Loucy (cell line): ENCODE measurements around the gene SLC17A5.
A peak's percentile ranks its signal among the peaks of the same experiment; 100 is the strongest.
"Not testable (repeated sequence)": the region's sequence is repeated elsewhere in the genome, so short reads cannot be mapped to it uniquely, and the experiment has no call there.

Experiments used
- H2AFZ ChIP-seq: fragments of 200-600 bp; sonication (generic); 2 replicates; pipeline ENCODE4 v1.6.0; 2016; ENCODE audit warnings: antibody characterized with exemption, mild to moderate bottlenecking, low read length, moderate library complexity
- H3F3A ChIP-seq: fragments of 200-600 bp; 2 replicates; pipeline ENCODE4 v1.6.0; 2016; ENCODE audit warnings: antibody characterized with exemption, low read depth, mild to moderate bottlenecking
- H3K27me3 ChIP-seq: fragments of 200-600 bp; sonication (generic); 2 replicates; pipeline ENCODE4 v1.6.1; 2014; ENCODE audit warnings: low read length, mild to moderate bottlenecking; ENCODE audit not compliant: insufficient read depth, poor library complexity, severe bottlenecking
- H3K36me3 ChIP-seq: fragments of 200-600 bp; sonication (generic); 2 replicates; pipeline ENCODE4 v1.6.1; 2016; ENCODE audit warnings: low read length; ENCODE audit not compliant: insufficient read depth
- H3K4me1 ChIP-seq: fragments of 200-600 bp; sonication (generic); 2 replicates; pipeline ENCODE4 v1.5.1; 2014; ENCODE audit warnings: low read length, mild to moderate bottlenecking; ENCODE audit not compliant: insufficient read depth, poor library complexity, severe bottlenecking
- H3K4me2 ChIP-seq: fragments of 200-600 bp; sonication (generic); 2 replicates; pipeline ENCODE4 v1.6.0; 2014; ENCODE audit warnings: antibody characterized with exemption, low read length, low read depth, mild to moderate bottlenecking; ENCODE audit not compliant: poor library complexity, severe bottlenecking
- H3K4me3 ChIP-seq: fragments of 200-600 bp; sonication (generic); 2 replicates; pipeline ENCODE4 v1.5.1; 2014; ENCODE audit warnings: low read length, mild to moderate bottlenecking, mixed read lengths; ENCODE audit not compliant: poor library complexity, severe bottlenecking
- H3K79me2 ChIP-seq: fragments of 200-600 bp; sonication (generic); 2 replicates; pipeline ENCODE4 v1.6.1; 2014; ENCODE audit warnings: low read length; ENCODE audit not compliant: insufficient read depth
- H3K9ac ChIP-seq: fragments of 200-600 bp; sonication (generic); 2 replicates; pipeline ENCODE4 v1.6.0; 2014; ENCODE audit warnings: mild to moderate bottlenecking, low read depth, low read length, moderate library complexity; ENCODE audit not compliant: poor library complexity, severe bottlenecking
- H3K9me2 ChIP-seq: fragments of 200-600 bp; sonication (generic); replicated peaks from 2 replicates; pipeline ENCODE4 v1.6.1; 2016; ENCODE audit warnings: low read depth, low read length, mixed read lengths
- H3K9me3 ChIP-seq: fragments of 200-600 bp; sonication (generic); 2 replicates; pipeline ENCODE4 v1.6.1; 2014; ENCODE audit warnings: mild to moderate bottlenecking, antibody characterized with exemption, low read length, low read depth; ENCODE audit not compliant: insufficient read depth
- H4K20me1 ChIP-seq: fragments of 200-600 bp; sonication (generic); 2 replicates; pipeline ENCODE4 v1.6.0; 2014; ENCODE audit warnings: antibody characterized with exemption, low read length, mild to moderate bottlenecking; ENCODE audit not compliant: insufficient read depth, poor library complexity, severe bottlenecking
- CTCF ChIP-seq: fragments of 200-600 bp; sonication (generic); conservative IDR thresholded peaks from 2 replicates; pipeline ENCODE4 v1.5.1; 2014; ENCODE audit warnings: mild to moderate bottlenecking, antibody characterized with exemption, low read length
- EZH2phosphoT487 ChIP-seq: fragments of 200-600 bp; IDR thresholded peaks from 2 replicates; pipeline ENCODE4 v1.6.1; 2018; ENCODE audit warnings: antibody characterized with exemption, mild to moderate bottlenecking, moderate library complexity, borderline replicate concordance

SLC17A5 gene

GRCh38 chr6:73551115-73551514 lies 102.7 kb downstream of the SLC17A5 start:
- H3K4me2 ChIP-seq, H2AFZ ChIP-seq, H4K20me1 ChIP-seq, H3K4me3 ChIP-seq, H3K4me1 ChIP-seq, H3K79me2 ChIP-seq, H3K9ac ChIP-seq, H3K9me3 ChIP-seq, H3K27me3 ChIP-seq, H3K36me3 ChIP-seq, H3F3A ChIP-seq, H3K9me2 ChIP-seq: not testable (repeated sequence)

GRCh38 chr6:73548458-73549446 lies 105.0 kb downstream of the SLC17A5 start:
- TF ChIP-seq EZH2phosphoT487 (no peak), CTCF (0 out of 2 replicates have a peak, but pooled peaks have one; percentile 25)
- Histone ChIP-seq H3K36me3 (no peaks in the 10 kb centered on the region), H3K4me2 (no peak overlapping the region), H3K9me2 (no peaks in the 10 kb centered on the region), H3F3A (no peaks in the 10 kb centered on the region), H3K9me3 (no peaks in the 10 kb centered on the region), H3K27me3 (no peaks in the 10 kb centered on the region), H3K79me2 (no peaks in the 10 kb centered on the region), H3K4me1 (no peaks in the 10 kb centered on the region), H3K4me3 (no peak overlapping the region), H3K9ac (no peak overlapping the region), H2AFZ (no peak overlapping the region), H4K20me1 (no peaks in the 10 kb centered on the region)

- no peaks in the 10 kb centered on the region for H3K9me3 ChIP-seq
Measured at GRCh38 chr6:73547036-73547435, 106.8 kb downstream of the SLC17A5 start.

More at GRCh38 chr6:73547036-73547435, 106.8 kb downstream of the SLC17A5 start:
- Histone ChIP-seq H3K4me3 (no peak overlapping the region), H2AFZ (no peak overlapping the region), H3K4me2 (no peak overlapping the region), H3K36me3 (no peaks in the 10 kb centered on the region), H4K20me1 (no peaks in the 10 kb centered on the region), H3K9me2 (no peaks in the 10 kb centered on the region), H3K9ac (no peak overlapping the region), H3K27me3 (no peaks in the 10 kb centered on the region), H3K4me1 (no peaks in the 10 kb centered on the region), H3F3A (no peaks in the 10 kb centered on the region), H3K79me2 (no peaks in the 10 kb centered on the region)
- TF ChIP-seq CTCF (no peak), EZH2phosphoT487 (no peak)
